ENCODE measurements around the gene HOXC4. TPM values are rescaled to one million over a fixed set of nuclear protein-coding genes. Genes with fewer than 3 reads are reported as not detected.
"Not testable (repeated sequence)": the region's sequence is repeated elsewhere in the genome, so short reads cannot be mapped to it uniquely, and the experiment has no call there.

Gene HOXC4
- total RNA-seq, 1 donor from 2014 or later = not detected

GRCh38 chr12:54075974-54076373 lies 22.3 kb downstream of the HOXC4 start:
- no peak overlapping the region for H3K27ac ChIP-seq (replicated peaks)
- intact Hi-C loops (cut with micrococcal nuclease) = no loop called here
- no peaks in the 10 kb centered on the region for H3K36me3 ChIP-seq
- no peak for TF ChIP-seq CTCF (IDR thresholded peaks at IDR 0.05; ENCODE audit: borderline replicate concordance)
- peaks cover 96% of the 10 kb centered on the region for H3K27me3 ChIP-seq (ENCODE audit: low read depth)
- no peak overlapping the region for H3K4me3 ChIP-seq
- H3K9me3 ChIP-seq (replicated peaks) = no peaks in the 10 kb centered on the region
- no peaks in the 10 kb centered on the region for H3K4me1 ChIP-seq
- DNase-seq = no peak

- H3K27me3 ChIP-seq (ENCODE audit: low read depth) = peaks cover 92% of the 10 kb centered on the region
- H3K4me1 ChIP-seq; H3K36me3 ChIP-seq; H3K27ac ChIP-seq (replicated peaks); H3K9me3 ChIP-seq (replicated peaks); DNase-seq; intact Hi-C loops (cut with micrococcal nuclease); H3K4me3 ChIP-seq: not testable (repeated sequence)
Observed at GRCh38 chr12:54077843-54078242, 24.2 kb downstream of the HOXC4 start.

- intact Hi-C loops (cut with micrococcal nuclease); H3K27ac ChIP-seq (replicated peaks); H3K4me1 ChIP-seq; DNase-seq; H3K4me3 ChIP-seq; H3K9me3 ChIP-seq (replicated peaks); H3K36me3 ChIP-seq: not testable (repeated sequence)
- H3K27me3 ChIP-seq (ENCODE audit: low read depth) = peaks cover 92% of the 10 kb centered on the region
Observed at GRCh38 chr12:54079115-54079514, 25.5 kb downstream of the HOXC4 start.

- H3K36me3 ChIP-seq; H3K27ac ChIP-seq (replicated peaks); intact Hi-C loops (cut with micrococcal nuclease); H3K9me3 ChIP-seq (replicated peaks); H3K4me3 ChIP-seq; DNase-seq; H3K4me1 ChIP-seq: not testable (repeated sequence)
- peaks cover 92% of the 10 kb centered on the region for H3K27me3 ChIP-seq (ENCODE audit: low read depth)
Observed at GRCh38 chr12:54080008-54080924, 26.6 kb downstream of the HOXC4 start.

GRCh38 chr12:54081053-54081514 lies 27.4 kb downstream of the HOXC4 start:
- H3K36me3 ChIP-seq; H3K4me3 ChIP-seq; H3K9me3 ChIP-seq (replicated peaks); H3K27ac ChIP-seq (replicated peaks); DNase-seq; H3K4me1 ChIP-seq; intact Hi-C loops (cut with micrococcal nuclease): not testable (repeated sequence)
- peaks cover 90% of the 10 kb centered on the region for H3K27me3 ChIP-seq (ENCODE audit: low read depth)

GRCh38 chr12:54081581-54082396 lies 28.2 kb downstream of the HOXC4 start:
- intact Hi-C loops (cut with micrococcal nuclease); DNase-seq; H3K4me1 ChIP-seq; H3K9me3 ChIP-seq (replicated peaks); H3K36me3 ChIP-seq; H3K27ac ChIP-seq (replicated peaks): not testable (repeated sequence)
- Histone ChIP-seq H3K27me3 (ENCODE audit: low read depth) (peaks cover 90% of the 10 kb centered on the region), H3K4me3 (peak overlapping the region; percentile 40)

- Histone ChIP-seq H3K9me3 (replicated peaks) (no peaks in the 10 kb centered on the region), H3K4me1 (no peaks in the 10 kb centered on the region), H3K27ac (replicated peaks) (no peak overlapping the region), H3K4me3 (peak overlapping the region; percentile 19), H3K27me3 (ENCODE audit: low read depth) (peaks cover 89% of the 10 kb centered on the region), H3K36me3 (no peaks in the 10 kb centered on the region)
- intact Hi-C loops (cut with micrococcal nuclease) = no loop called here
- no peak for TF ChIP-seq CTCF (IDR thresholded peaks at IDR 0.05; ENCODE audit: borderline replicate concordance)
- DNase-seq = no peak
Observed at GRCh38 chr12:54082397-54082892, 28.8 kb downstream of the HOXC4 start.

GRCh38 chr12:54088011-54088410 lies 34.4 kb downstream of the HOXC4 start:
- H3K4me3 ChIP-seq; H3K4me1 ChIP-seq; intact Hi-C loops (cut with micrococcal nuclease); DNase-seq; H3K9me3 ChIP-seq (replicated peaks); H3K36me3 ChIP-seq; H3K27ac ChIP-seq (replicated peaks): not testable (repeated sequence)
- H3K27me3 ChIP-seq (ENCODE audit: low read depth) = peaks cover 89% of the 10 kb centered on the region

- H3K9me3 ChIP-seq (replicated peaks); intact Hi-C loops (cut with micrococcal nuclease); H3K27ac ChIP-seq (replicated peaks); H3K36me3 ChIP-seq; H3K4me3 ChIP-seq; DNase-seq; H3K4me1 ChIP-seq: not testable (repeated sequence)
- H3K27me3 ChIP-seq (ENCODE audit: low read depth) = peaks cover 84% of the 10 kb centered on the region
Observed at GRCh38 chr12:54089465-54089864, 35.8 kb downstream of the HOXC4 start.

GRCh38 chr12:54090312-54090711 lies 36.7 kb downstream of the HOXC4 start:
- H3K27ac ChIP-seq (replicated peaks); H3K4me3 ChIP-seq: not testable (repeated sequence)

GRCh38 chr12:54092943-54093342 lies 39.3 kb downstream of the HOXC4 start:
- intact Hi-C loops (cut with micrococcal nuclease) = not testable (repeated sequence)
- H3K27me3 ChIP-seq (ENCODE audit: low read depth) = peaks cover 73% of the 10 kb centered on the region

More at GRCh38 chr12:54090312-54090711, 36.7 kb downstream of the HOXC4 start:
- H3K36me3 ChIP-seq; H3K4me1 ChIP-seq; intact Hi-C loops (cut with micrococcal nuclease); H3K9me3 ChIP-seq (replicated peaks); DNase-seq: not testable (repeated sequence)
- H3K27me3 ChIP-seq (ENCODE audit: low read depth) = peaks cover 75% of the 10 kb centered on the region

More at GRCh38 chr12:54092943-54093342, 39.3 kb downstream of the HOXC4 start:
- not testable (repeated sequence) for DNase-seq; H3K36me3 ChIP-seq; H3K4me3 ChIP-seq; H3K4me1 ChIP-seq; H3K9me3 ChIP-seq (replicated peaks); H3K27ac ChIP-seq (replicated peaks)

Data from left ventricle myocardium inferior (tissue), 1 donor.